Posterior cingulate gyrus (tissue), 11 donors: ENCODE results near the gene NR2F6.
"Not testable (repeated sequence)": the region's sequence is repeated elsewhere in the genome, so short reads cannot be mapped to it uniquely, and the experiment has no call there.

Source experiments
- DNase-seq, 10 donors: peaks; one replicate each; pipeline versions ENCODE4 v3.0.0 to v3.0.0-alpha.2; 2020 to 2021; ENCODE audit warnings: mixed read lengths in 3 of 10
- intact Hi-C: fragments of 100-400 bp; cut with DNase I; formaldehyde crosslinking; loops from one replicate; pipeline ENCODE4 v1.15.1; 2023

Gene NR2F6

DNA sequence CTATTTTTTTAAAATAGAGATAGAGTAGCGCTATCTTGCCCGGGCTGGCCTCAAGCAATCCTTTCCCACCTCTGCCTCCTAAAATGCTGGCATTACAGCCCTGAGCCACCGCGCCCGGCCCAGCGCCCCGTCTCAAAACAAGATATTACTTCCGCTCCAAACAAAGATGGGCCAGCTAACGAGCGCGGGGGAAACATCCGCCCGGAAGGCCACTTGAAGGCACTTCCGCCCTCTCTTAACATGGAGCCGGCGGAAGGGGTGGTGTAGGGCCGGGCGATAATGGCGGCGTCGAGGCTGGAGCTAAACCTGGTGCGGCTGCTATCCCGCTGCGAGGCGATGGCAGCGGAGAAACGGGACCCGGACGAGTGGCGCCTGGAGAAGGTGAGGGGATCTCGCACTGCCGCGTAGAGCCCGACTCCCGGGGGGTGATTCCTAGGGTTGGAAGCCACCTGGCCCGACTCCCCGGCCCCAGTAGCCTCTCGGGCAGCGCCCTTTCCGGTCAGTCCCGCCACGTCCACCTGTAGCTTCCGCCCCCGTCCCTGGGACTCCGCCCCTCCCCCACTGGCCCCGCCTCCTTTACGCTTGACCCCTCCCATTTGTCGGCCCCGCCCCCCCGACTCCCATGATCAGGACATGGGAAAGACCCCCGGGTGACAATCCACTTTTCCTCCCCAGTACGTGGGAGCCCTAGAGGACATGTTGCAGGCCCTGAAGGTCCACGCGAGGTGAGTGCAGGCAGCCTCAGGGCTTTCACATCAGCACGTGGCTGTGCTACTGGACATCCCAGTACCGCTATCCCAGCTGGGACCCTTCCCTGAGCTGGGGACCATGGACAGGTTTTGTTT lies 30.4 kb downstream of the NR2F6 start, which contains the start of gene USE1:
Gene USE1 (plus strand): TSS at position 231 of the 845 bp plus-strand sequence. CDS start 49 bp downstream, at position 280.
- intact Hi-C loops = loop anchor here (10.0 kb wide), 2 partner anchors 49 to 141 kb away; partner anchors contain the start of genes BABAM1, HAUS8, MYO9B and USHBP1
- peak; percentile 82 to 98 (median 88) for DNase-seq

DNA sequence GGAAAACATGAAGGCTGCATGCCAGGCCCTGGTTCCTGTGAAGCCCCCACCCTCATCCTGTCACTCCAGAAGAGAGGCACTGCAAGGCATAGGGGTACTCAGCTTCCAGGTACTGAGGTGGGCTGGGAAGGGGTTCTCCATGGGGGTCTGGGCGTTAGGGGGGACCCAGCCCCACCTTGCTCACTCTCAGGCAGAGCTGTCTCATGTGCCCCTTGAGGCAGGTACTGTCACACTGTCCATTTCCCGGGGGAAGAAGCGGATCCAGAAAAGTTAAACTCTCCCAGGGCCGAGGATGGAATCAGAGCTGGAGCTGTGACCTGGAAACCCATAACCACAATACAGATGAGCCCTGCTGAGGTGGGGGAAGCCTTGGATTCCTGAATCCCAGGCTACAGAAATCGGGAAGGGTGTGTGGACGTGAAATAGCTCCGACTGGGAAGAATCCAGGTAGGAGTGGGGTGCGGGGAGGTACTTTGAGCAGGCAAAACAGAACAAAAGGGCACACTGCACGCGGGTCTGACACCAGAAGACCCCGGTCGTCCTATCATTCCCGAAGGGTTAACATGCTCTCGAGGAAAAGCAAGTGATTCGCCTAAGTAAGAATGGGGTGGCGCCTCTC lies 31.1 kb downstream of the NR2F6 start:
- intact Hi-C loops = loop anchor here (10.0 kb wide), 2 partner anchors 50 to 140 kb away; partner anchors contain the start of genes BABAM1, HAUS8, MYO9B and USHBP1
- DNase-seq = no peak

DNA sequence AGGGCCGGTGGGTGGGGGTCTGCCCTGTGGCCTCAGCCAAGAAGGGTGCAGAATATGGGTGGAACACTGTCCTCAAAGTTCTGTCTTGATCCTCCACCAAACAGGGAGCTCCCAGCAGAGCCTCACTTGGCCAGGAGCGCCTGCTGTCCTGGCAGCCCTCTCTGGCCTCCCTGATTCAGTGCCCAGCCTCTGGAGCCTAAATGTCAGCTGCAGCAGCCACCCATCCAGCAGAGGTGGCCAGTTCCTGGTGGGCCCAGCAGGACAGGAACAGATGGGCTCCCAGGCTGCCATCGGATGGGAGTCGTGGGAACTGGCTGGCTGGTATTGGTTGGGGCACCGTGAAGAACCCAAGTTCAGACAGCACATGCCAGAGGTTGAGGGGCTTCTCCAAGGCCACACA lies 32.4 kb downstream of the NR2F6 start:
- no peak for DNase-seq
- intact Hi-C loops = loop anchor here (10.0 kb wide), 2 partner anchors 51 to 139 kb away; partner anchors contain the start of genes BABAM1, HAUS8, MYO9B and USHBP1

DNA sequence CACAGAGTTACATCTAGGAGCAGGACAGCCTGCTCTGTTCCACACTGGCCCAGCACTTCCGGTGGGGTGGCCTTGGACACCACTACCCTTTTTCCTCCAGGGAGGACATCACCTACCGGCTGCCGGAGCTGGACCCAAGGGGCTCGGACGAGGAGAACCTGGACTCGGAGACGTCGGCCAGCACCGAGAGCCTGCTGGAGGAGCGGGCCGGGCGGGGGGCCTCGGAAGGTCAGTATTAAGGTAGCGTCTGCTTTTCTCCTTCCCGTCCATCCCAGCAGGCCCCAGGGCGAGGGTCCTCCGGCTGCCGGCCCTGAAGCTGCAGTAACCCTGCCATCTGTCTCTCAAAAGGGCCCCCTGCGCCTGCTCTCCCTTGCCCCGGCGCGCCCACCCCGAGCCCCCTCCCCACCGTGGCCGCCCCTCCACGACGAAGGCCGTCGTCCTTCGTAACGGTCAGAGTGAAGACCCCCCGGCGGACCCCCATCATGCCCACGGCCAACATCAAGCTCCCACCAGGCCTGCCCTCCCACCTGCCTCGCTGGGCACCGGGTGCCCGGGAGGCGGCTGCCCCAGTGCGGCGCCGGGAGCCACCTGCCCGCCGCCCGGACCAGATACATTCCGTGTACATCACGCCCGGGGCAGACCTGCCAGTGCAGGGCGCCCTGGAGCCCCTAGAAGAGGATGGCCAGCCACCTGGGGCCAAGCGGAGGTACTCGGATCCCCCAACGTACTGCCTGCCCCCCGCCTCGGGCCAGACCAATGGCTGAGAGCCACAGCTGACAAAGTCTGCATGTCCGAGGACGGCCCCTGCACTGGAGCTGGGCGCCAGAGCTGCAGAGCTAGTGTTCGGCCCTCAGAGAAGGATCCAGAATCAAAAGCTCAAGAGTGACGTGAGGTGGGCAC lies 33.9 kb downstream of the NR2F6 start:
- intact Hi-C loops = loop anchor here (10.0 kb wide), 2 partner anchors 53 to 137 kb away; partner anchors contain the start of genes BABAM1, HAUS8, MYO9B and USHBP1
- DNase-seq = peak in 1 of 10 donors; percentile 81

DNA sequence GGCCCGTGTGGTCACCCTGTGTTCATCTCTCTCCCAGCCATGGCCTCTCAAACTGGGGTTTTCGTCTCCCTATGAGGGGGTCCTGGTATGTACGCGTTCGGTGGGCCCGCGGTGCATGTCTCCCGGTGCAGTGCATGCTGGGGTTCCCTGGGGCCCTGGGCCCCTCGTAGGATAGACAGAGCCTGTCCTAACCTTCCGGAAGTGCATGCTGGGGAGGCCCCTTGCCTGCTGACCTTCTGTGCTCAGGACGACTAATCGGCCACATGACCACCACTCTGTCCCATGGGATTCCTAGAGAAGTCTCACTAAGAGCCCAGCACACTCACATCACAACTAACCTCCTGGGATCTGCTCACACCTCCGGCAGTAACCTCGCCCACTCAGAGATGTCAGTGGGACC lies 35.4 kb downstream of the NR2F6 start:
- intact Hi-C loops = loop anchor here (10.0 kb wide), 2 partner anchors 55 to 135 kb away; partner anchors contain the start of genes BABAM1, HAUS8, MYO9B and USHBP1
- DNase-seq = no peak

DNA sequence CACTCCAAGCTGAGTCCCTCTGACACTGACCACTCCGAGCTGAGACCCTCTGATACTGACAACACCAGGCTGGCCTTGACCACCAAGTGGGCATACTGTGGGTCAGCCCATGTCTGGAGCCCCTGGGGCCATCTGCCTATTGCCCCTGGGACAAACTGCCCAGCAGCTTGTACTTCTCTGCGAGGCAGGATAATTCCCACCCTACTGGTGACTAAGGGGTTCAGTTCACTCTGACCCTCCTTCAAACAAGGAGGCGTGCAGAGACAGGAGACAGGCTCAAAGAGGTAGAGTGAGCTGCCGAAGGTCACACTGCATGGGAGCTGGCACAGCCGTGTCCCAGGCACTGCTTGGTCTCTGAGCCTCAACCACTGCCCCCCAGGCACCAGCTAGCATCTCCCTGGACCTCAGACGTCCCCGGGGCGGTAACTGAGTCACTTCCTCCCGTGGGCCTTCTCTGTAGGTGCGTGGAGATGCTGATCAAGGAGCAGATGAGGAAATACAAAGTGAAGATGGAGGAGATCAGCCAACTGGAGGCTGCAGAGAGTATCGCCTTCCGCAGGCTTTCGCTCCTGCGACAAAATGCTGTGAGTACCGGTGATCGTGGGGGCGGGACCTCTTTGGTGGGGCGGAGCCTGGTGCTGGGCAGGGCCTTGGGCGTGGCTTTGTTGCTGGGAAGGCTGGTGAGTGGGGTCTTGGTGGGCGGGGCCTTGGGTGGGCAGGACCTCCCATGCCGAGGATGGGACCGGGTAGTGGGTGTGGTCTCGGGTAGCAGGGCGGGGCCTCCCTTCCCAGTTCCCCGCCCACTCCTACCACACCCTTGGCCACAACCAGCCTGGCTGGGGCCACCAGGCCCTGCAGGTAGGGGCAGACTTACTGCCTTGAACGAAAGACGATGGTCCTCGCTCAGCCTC lies 36.3 kb downstream of the NR2F6 start:
- DNase-seq = no peak
- intact Hi-C loops = loop anchor here (10.0 kb wide), 2 partner anchors 55 to 135 kb away; partner anchors contain the start of genes BABAM1, HAUS8, MYO9B and USHBP1

DNA sequence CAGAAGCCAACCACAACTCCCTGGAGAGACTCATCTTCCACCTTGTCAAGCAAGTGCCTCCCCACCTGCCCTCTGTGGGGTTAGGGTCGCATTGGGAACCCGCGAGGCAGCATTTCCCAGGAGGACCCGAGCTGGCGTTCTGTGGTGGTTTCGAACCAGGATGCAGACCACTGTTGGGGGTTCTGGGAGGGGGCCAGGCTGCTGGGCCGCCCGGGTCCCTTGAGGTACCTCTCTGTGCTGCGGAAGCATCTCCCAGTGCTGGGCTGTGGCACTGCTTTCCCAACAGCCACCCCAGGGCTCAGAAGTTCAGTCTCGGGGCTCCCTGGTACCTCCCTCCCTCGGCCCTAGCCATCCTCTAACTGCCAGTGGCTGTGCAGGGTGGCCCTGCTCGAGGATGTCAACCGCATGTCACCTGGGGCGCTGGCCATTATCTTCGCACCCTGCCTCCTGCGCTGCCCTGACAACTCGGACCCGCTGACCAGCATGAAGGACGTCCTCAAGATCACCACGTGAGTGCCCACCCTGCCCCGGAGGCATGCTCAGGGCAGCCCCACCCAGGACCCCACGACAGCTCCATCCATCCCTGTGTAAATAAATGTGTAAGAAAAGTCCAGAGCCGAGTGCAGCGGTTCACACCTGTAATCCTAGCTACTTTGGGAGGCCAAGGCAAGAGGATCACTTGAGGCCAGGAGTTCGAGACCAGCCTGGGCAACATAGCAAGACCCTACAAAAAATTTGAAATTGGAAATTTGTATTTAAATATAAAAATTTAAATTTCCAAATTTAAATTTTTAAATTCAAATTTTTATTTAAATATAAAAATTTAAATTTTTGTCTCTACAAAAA lies 38.8 kb downstream of the NR2F6 start:
- intact Hi-C loops = loop anchor here (1.0 kb wide), 1 partner anchor 75 kb away; no protein-coding TSS in a partner anchor
- no peak for DNase-seq

DNA sequence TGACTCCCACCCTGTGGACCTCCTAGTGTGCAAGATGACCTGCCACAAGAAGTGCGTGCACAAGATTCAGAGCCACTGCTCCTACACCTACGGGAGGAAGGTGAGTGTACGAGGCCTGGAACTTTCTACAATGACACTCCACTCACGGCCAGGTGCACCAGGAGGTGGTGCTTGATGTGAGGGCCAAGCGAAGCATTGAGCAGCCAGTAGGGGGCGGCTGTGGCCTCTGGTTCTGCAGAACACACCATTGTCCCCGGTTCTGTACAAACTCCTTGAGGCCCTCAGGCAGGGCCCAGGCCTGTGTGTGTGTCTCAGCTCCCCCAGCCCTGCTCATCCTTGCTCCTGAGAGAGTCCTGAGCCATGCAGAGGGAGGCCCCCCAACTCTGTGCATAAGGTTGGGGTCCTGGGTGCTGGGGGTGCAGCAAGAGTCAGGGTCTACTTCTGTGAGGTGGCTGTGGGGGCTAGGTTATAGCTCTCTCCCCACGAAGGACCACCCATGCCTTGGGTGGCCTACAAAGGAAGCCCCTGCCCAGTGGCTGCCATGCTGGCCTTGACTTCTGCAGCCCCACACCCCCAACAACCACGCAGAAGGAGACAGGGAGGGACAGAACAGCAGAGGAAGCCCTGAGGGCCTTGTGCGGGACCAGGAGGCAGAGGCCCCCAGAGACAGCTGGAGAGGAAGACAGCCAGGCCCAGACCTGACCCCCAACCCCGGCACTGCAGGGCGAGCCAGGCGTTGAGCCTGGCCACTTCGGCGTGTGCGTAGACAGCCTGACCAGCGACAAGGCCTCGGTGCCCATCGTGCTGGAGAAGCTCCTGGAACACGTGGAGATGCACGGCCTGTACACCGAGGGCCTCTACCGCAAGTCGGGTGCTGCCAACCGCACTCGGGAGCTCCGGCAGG lies 40.2 kb downstream of the NR2F6 start:
- intact Hi-C loops = loop anchor here (1.0 kb wide), 1 partner anchor 77 kb away; no protein-coding TSS in a partner anchor
- peak in 8 of 10 donors; percentile 22 to 94 (median 60) for DNase-seq

DNA sequence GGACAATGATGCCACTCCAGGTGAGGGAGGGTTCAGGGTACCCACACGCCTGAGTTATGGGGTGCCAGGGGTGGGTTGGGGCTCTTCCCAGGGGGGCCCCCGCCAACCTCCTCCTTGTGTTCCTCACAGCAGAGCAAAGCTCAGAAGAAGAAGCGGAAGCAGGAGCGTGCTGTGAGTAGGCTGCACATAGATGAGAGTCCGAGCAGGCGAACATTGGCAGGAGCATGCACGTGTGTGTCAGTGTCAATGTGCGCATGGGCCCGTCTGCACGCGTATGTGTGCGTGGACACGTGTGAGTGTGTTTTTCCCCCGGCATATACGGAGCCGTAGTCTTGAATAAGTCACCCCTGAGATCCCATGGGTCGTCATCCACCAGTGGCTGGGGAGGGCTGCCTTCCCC lies 43.0 kb downstream of the NR2F6 start:
- DNase-seq = no peak
- intact Hi-C loops = no loop called here

DNA sequence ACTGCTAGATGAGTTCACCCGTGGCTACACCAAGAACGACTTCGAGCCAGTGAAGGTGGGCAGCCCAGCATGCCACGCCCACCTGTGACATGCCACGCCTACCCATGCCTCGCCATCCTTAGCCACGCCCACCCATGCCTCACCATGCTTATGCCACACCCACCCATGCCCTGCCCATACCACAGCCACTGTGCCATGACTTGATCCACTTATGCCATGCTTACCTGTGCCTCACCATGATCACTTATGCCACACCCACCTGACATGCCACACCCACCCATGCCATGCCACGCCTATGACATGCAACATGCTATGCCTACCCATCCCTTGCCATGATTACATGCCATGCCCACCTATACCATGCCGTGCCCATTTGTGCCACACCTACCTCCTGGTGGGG lies 43.5 kb downstream of the NR2F6 start:
- intact Hi-C loops = no loop called here
- no peak for DNase-seq

DNA sequence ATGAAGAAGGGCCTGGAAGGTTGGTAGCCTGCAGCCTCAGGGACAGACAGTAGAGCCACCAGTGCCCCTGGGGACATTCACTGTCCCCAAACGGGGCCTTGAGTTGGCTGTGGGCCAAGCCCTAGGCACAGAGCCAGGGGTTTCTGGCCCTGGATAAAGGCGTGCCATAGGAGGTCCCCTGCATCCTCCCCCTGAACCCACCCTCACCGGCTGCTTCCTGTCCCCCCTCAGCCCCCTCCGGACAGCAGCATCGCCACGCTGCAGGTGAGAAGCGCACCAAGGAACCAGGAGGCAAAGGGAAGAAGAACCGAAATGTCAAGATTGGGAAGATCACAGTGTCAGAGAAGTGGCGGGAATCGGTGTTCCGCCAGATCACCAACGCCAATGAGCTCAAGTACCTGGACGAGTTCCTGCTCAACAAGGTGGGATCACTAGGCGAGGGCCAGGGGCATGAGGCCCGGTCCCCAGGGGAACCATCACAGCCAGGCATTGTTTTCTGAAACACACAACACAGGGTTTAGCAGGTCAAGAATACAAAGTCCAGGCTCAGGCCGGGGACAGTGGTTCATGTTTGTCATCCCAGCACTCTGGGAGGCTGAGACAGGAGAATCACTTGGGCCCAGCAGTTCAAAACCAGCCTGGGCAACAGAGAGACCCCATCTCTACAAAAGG lies 45.2 kb downstream of the NR2F6 start:
- no peak for DNase-seq
- intact Hi-C loops = no loop called here

DNA sequence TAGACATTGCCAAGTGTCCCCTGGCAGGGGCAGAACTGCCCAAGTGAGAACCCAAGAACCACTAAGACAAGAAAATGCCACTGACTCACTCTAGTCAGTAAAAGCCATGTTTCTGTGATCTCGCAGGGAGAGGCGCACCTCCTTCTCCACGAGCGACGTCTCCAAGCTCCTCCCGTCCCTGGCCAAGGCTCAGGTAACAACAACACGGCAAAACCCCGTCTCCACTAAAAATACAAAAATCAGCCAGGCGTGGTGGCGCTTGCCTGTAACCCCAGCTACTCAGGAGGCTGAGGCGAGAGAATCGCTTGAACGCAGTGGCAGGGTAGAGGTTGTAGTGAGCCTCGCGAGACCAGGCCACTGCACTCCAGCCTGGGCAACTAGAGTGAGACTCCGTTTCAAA lies 48.1 kb downstream of the NR2F6 start:
- intact Hi-C loops = no loop called here

DNA sequence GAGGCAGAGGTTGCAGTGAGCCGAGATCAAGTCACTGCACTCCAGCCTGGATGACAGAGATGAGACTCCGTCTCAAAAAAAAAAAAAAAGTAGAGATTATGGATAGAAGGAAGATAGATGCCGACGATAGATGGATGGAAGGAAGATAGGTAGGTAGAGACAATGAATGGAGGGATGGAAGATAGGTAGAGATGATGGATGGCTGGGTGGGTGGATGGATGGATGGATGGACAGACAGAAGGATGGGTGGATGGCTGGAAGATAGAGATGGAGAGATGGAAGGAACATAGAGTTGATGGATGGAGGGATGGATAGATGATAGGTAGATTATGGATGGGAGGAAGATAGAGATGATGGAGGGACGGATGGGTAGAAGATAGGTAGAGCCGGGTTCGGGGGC lies 49.1 kb downstream of the NR2F6 start:
- no peak for DNase-seq
- intact Hi-C loops = no loop called here

More for the DNA sequence above, 48.1 kb downstream of the NR2F6 start:
- no peak for DNase-seq

DNA sequence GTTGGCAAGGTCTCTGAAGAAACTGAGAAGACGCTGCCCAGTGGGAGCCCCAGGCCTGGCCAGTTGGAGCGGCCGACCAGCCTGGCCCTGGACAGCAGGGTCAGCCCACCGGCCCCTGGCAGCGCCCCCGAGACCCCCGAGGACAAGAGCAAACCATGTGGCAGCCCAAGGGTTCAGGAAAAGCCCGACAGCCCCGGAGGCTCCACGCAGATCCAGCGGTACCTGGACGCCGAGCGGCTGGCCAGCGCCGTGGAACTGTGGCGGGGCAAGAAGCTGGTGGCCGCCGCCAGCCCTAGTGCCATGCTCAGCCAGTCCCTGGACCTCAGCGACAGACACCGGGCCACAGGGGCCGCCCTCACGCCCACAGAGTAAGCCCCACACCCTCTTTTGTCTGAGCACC lies 50.6 kb downstream of the NR2F6 start:
- intact Hi-C loops = no loop called here
- DNase-seq = no peak

DNA sequence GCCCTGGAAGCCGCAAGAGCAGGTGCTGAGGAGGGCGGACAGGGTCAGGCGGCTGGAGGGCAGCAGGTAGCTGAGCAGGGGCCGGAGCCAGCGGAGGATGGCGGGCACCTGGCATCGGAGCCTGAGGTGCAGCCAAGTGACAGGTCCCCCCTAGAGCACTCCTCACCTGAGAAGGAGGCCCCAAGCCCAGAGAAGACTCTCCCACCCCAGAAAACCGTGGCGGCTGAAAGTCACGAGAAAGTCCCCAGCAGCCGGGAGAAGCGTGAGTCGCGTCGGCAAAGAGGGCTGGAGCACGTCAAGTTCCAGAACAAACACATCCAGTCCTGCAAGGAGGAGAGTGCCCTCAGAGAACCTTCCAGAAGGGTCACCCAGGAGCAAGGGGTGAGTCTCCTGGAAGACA lies 51.1 kb downstream of the NR2F6 start:
- no peak for DNase-seq
- intact Hi-C loops = no loop called here

DNA sequence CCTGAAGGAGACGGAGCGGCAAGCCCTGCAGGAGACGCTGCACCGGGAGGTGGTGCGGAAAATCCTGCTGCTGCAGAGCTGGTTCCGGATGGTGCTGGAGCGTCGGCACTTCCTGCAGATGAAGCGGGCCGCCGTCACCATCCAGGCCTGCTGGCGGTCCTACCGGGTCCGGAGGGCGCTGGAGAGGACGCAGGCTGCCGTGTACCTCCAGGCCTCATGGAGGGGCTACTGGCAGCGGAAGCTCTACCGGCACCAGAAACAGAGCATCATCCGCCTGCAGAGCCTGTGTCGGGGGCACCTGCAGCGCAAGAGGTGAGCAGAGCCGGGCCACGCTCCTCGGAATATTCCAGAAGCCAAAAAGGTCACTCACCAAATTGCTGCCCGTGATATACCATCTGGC lies 53.0 kb downstream of the NR2F6 start:
- no peak for DNase-seq
- intact Hi-C loops = no loop called here

DNA sequence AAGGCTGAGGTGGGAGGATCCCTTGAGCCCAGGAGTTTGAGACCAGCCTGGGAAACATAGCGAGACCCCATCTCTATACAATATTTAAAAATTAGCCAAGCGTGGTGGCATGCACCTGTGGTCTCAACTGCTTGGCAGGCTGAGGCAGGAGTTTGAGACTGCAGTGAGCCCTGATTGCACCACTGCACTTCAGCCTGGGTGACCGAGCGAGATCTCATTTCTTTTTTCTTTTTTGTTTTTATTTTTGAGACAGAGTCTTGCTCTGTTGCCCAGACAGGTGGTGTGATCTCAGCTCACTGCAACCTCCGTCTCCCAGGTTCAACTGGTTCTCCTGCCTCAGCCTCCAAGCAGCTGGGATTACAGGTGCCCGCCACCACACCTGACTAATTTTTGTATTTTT lies 54.0 kb downstream of the NR2F6 start:
- DNase-seq, intact Hi-C loops: not testable (repeated sequence)
